LNCAP (cell line): ENCODE measurements around the gene XPNPEP1.

Experiments
- TF ChIP-seq, protein P1 (sequence below): fragments of 450-650 bp; IDR thresholded peaks from 2 replicates; pipeline ENCODE4 v1.5.1; 2017; ENCODE audit warnings: mild to moderate bottlenecking

XPNPEP1 gene

DNA sequence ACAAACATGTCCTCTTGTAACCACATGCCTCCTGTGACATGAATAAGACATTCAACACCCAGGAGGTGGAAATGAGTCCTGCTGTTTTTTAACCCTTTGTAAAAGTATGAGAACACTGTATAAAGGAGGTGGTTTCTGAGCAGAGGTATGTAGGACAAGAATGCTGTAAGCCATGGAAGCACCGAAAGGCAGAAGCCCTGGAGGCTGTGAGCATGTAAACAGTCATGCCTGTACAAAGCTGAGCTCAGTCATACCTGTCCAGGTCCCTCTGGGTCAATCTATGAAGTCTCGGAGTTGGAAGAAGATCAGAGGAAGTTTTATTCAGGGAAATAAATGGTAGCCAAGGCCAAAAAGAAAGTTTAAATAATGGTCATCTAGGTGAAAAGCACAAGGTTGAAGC is 34.7 kb upstream of the XPNPEP1 start:
- TF ChIP-seq, protein P1, sequence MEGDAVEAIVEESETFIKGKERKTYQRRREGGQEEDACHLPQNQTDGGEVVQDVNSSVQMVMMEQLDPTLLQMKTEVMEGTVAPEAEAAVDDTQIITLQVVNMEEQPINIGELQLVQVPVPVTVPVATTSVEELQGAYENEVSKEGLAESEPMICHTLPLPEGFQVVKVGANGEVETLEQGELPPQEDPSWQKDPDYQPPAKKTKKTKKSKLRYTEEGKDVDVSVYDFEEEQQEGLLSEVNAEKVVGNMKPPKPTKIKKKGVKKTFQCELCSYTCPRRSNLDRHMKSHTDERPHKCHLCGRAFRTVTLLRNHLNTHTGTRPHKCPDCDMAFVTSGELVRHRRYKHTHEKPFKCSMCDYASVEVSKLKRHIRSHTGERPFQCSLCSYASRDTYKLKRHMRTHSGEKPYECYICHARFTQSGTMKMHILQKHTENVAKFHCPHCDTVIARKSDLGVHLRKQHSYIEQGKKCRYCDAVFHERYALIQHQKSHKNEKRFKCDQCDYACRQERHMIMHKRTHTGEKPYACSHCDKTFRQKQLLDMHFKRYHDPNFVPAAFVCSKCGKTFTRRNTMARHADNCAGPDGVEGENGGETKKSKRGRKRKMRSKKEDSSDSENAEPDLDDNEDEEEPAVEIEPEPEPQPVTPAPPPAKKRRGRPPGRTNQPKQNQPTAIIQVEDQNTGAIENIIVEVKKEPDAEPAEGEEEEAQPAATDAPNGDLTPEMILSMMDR: no peak

DNA sequence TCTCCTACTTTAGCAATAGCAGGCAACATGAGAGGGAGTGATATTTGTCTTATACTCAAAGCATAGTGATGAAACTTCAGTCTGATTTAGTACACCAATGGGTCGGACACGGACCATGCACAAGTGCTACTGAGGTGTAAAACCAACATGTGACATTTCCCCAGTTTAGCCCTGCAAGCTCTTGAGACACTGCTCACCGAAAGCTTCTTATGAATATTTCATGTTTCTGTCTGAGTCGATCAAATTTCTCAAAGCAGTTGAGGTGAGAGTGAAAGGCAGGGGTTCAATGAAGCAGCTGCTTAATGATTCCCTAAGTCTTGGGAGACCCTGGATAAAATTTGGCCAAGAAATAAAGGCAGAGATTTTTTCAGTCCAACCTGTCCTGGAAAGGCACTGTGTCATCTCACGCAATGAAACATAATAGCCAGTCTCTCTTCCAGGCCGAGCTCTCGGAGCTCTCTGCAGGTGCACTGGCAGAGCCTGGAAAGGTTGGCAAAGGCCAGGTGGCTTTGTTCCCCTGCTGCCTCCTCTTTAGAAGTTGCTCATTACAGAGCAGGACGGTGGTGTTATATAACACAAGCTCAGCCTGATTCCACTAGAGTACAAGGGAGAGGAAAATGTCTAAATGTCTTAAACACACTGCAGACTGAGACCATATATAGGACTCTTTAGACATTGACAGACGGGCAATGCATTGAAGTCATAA is 33.9 kb upstream of the XPNPEP1 start:
- TF ChIP-seq, protein P1: no peak

DNA sequence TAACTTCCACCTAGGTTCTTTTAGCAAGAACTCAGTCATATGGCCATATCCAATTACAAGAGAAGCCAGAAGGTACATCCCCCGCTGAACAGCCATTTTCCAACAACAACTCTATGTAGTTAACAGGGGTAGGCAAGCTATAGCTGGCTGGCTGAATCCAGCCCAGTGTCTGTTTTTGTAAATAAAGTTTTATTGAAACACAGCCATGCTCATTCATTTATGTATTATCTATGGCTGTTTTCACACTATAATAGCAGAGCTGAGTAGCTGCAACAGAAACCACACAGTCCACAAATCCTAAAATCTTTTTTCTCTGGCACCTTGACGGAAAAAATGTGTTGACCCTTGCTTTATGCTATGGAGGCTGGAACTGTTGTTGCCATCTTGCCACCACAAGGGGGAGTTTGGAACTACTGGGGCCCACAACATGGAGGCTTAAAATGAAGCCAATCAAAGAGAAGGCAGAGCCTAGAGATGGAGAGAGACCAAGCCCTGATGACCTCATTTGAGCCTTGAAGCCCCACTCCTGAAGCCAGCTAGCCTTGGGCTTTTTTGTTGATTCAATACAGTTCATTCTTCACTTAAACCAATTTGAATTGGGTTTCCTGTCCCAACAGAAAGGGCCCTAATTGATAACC is 33.3 kb upstream of the XPNPEP1 start:
- TF ChIP-seq, protein P1: peak; percentile 55; the same call in 1 of the 2 replicates

DNA sequence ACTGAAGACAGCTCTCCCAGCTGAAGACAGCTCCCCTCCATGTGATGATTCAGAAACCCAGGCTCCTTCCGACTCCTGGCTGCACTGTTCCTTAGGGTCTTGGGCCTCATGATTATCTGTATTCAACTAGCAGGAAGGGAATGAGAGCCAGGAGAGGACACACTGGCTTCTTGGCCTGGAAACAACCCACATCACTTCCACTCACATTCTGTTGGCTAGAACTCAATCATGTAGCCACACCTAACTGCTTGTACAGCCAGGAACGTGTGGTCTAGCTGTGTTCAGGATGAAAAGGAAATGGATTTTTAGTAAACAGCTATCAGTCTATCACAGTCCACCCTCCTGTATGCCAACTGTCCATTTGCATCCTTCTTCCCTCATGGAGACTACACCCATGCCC is 30.5 kb upstream of the XPNPEP1 start:
- TF ChIP-seq, protein P1: no peak

DNA sequence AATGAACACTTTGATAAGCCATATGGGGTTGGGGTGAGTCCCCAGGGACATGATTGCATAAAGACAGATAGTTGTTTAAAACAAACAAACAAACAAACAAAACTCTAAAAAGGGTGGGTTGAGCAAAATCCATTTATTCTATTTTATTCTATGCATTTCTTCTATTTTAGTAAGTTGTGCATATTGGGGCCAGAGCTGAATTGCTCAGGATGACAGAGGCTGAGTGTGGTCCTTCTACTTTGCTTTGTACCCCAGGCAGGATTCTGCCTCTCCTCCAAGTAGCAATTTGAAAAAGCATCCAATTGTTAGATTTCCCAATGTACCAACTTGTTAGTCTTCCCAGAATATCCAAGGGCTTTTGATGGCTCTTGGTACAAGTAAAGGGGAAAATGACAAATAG is 29.2 kb upstream of the XPNPEP1 start:
- TF ChIP-seq, protein P1: no peak

DNA sequence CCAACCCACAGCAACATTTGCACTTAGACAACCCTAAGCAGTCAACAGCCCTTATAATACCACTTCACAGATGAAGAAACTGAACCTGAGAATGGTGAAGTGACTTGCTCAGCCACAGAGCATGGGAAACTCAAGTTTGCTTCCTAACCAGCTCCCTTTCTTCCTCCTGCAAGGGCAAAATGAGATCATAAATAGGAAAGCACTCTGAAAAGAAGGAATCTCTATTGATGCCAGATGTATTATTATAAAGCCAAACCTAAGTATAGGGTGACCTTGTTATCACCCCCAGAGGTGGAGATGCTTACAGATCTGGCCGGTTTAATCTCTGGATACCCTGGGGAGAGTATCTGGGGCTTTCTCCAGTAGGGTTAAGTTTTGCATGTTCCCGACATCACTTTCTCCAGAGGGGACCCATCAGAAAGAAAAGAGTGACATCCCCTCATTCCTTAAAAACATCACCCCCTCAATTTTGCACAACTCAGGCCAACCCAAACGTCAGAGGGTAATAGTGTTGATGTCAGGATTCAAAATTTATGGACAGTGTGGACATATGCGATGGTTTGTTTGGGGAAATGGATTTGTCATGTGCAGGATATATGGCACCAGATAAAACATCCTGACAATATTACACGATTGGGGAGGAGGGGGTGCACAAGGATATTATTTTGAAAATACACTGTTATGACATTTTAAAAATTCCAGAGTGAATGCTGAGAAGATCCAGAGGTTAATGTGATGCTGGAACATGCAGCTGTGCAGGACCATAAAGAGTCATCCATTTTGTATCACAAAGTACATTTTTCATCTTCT is 24.0 kb upstream of the XPNPEP1 start:
- TF ChIP-seq, protein P1: no peak

DNA sequence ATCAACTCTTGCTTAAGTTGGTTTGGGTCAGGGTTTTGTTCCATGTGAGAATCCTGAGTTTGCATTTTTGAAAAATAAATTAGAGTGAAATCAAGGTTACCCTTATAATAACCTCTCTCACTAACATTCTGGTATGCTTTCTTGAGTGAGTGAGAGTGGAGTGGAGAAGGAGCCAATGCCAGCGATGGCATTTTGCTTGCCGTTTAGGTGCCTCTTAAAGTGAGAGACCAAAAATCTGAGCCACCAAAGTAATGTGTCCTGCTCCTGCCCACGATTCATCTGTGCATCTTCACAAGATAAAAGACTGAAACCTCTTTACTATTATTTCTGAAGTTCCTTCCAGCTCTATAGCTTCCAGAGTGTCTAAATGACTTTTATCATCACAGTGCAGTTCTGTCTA is 23.4 kb upstream of the XPNPEP1 start:
- TF ChIP-seq, protein P1: no peak
